HG03064 (cell line): ENCODE measurements around the gene MSI2.

Experiments
- ATAC-seq: cut with Tn5 transposase; IDR thresholded peaks from one replicate; pipeline ENCODE4 v1.9.1; 2021; ENCODE audit warnings: low read depth; ENCODE audit not compliant: unreplicated experiment

Gene MSI2

GRCh38 chr17:57513569-57513968, 257.2 kb downstream of the MSI2 start:
- no peak for ATAC-seq

DNA sequence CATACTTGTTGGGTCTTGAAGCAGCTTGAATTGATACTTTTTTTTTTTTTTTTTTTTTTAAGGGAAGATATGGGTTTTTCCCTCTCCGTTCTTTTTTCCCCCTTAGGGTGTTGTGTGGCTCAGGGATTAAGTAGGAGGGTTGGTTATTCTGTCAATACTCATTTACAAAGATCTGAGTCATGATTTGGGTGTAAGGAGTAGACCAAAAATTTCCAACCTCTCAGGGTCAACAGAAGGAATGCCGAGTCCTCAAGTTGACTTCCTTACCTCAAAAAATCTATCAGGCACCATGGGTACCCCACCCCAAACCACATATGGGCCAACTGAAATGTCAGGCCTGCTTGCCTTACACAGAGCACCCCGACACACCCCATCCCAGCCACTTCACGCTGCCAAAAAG, 258.3 kb downstream of the MSI2 start:
- no peak for ATAC-seq

- ATAC-seq = no peak
These were observed 259.4 kb downstream of the MSI2 start for GRCh38 chr17:57515662-57516211.

DNA sequence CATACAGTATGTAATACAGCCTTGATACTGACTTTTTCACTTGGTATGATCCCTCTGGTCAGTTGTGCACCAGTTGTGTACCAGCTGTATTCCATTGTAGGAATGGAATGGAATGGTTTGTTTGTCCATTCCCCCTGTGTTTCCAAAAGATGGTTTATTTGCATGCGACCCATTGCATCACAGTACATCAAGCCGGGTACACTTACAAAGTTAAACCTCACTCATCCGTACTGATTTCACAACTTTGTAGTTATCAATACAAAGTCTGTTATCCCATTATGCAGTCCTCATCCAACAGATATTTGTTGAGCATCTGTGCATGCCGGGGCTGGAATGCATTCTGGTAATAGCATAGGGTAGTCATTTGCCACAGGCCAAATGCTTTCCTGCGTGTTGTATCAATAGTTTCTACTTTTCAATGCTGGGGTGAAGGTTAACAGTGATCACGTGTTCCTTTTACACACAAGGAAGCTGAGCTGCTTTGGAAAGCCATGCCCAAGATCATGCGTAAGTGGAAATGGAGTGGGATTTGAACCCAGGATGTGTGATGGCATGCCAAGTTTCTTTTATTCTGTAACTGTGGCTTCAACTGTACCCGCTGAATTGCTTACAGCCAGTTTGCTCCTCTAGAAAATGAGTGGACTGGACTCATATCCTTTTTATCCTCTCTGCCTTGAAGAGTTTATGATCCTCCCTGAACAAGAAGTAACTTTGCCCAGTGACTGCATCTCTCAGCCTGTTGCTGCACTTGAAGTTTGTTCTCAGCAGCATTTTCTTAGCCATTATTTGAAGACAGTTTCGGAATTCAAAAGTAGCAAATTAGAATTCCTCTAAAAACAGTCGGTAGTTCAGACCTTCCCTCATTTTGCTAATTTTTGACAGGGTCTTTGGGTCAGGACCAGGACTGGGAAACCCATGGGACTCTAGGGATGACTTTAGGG, 260.2 kb downstream of the MSI2 start:
- no peak for ATAC-seq

GRCh38 chr17:57517273-57517631, 260.9 kb downstream of the MSI2 start:
- no peak for ATAC-seq

DNA sequence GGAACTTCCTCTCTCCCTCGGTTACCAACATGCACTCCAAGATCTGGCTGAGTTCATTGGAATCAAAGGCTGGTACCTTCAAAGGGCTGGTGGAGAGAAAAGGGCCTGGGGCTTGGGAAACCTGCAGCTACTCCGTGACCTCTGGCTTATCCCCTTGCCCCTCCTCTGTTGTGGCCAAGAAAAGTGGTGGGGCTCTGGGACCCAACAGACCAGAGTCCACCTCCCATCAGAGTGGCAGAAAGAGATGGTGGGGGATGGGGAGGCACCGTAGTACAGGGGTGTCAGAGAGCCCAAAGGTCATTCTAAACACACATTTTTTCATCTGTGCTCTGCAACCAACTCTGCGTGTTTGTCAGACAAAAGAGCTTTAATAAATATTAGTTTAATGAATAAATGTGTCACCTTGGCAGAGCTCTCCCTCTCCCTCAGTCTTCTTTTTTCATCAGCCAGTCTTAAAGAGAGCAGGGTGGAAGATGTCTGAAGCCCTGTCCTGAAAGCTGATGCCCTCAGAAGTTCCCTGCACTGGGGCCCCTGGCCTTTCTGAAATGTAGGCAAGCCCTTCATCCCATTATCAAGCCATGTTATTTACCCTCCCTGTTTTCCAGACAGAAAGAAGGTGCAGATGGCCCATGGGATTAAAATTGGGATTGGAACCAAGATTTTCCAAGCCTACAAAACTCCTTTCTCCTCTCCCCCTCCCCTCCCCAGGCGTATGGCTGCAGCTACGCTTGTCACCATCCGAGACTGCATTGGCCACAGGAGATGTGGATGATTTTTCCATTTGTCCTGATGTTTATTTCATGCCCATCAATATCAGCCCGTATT, 261.5 kb downstream of the MSI2 start:
- no peak for ATAC-seq

- ATAC-seq = no peak
These were observed 262.6 kb downstream of the MSI2 start for GRCh38 chr17:57518587-57519581.

DNA sequence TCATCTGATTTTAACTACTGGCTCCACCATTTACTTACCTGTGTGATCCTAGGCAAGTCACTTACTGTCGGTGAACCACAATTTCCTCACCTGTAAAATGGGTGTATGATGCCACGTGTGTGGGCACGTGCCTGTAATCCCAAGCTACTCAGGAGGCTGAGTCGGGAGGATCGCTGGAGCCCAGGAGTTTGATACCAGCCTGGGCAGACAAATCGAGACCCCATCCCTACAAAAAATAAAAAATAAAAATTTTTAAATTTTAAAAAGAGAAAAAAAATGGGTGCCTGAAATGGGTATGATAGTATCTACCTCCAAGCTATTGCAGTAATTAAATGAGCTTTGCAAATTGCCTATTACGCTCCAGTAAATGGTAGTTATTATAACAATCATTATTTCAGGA, 263.5 kb downstream of the MSI2 start:
- ATAC-seq = no peak

- no peak for ATAC-seq
These were observed 265.3 kb downstream of the MSI2 start for GRCh38 chr17:57521606-57522005.

DNA sequence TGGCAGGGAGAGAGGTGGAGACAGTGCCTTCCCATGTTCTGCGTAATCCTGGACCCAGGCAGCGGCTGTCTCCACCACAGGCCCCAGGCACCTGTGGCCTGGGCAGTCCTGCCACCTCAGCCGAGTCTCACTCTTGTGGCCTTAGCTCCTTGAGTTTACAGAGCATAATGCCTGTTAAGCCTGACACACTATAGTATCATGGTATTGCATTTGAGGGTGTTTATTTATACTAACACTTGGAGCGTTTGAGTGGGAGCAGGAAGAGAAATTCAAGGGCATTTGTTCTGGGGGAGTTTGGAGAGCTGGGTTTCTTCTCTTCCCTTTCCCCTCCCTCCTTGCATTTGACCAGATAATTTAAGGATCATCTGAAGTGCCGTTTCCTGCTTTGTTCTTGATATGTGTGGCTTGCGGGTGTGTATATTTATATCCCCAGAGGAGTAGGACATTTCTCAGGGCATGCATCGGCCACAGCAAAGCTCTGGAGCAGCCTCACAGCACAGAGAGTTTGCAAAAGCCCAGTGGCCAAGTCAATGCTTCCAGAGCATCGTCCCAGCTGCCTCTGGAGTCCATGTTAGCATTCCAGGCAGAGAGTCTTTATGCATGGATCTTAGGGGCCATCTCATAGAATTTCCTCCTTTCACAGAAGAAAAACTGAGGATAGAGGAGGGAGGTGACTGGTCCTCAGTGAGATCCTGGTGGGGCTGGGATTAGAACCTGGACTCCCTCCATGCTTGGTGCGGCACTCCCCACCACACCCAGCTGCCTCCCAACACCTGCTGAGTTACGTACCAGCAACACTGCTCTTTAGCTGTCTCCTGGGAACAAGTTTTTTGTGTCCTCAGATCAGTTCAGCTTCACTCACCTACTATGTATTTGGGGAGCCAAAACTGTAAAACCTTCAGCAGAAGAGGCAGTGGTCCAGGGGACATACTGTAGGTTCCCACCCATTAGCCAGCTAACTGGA, 266.0 kb downstream of the MSI2 start:
- no peak for ATAC-seq

GRCh38 chr17:57523926-57524632, 267.8 kb downstream of the MSI2 start:
- no peak for ATAC-seq

DNA sequence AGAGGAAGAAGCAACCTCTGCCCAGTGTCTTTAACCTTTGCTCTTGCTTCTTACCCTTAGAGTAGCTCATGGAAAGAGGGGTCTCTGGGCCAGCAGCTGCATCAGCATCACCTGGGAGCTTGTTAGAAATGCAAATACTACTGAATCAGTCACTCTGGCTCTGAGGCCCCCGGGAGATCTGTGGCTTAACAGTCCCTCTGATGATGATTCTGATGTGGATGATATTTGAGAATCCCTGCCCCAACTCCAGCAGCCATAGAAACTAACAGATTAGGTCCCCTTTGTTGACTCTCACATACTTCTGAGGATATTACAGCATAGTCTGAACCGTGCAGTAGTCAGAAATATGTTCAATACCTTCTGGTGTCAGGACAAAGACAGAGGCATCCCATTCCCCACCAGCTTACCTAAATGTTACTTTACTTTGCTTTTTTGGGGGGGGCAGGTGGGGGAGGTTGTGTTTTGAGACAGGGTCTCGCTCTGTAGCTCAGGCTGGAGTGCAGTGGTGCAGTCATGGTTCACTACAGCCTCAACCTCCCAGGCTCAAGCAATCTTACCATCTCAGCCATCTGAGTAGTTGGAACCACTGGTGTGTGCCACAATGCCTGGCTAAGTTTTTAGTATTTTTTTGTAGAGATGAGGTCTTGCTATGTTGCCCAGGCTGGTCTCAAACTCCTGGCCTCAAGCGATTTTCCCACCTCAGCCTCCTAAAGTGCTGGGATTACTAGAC, 268.7 kb downstream of the MSI2 start:
- no peak for ATAC-seq

GRCh38 chr17:57527221-57528057, 271.1 kb downstream of the MSI2 start:
- no peak for ATAC-seq

- no peak for ATAC-seq
These were observed 271.7 kb downstream of the MSI2 start for GRCh38 chr17:57528058-57528451.

DNA sequence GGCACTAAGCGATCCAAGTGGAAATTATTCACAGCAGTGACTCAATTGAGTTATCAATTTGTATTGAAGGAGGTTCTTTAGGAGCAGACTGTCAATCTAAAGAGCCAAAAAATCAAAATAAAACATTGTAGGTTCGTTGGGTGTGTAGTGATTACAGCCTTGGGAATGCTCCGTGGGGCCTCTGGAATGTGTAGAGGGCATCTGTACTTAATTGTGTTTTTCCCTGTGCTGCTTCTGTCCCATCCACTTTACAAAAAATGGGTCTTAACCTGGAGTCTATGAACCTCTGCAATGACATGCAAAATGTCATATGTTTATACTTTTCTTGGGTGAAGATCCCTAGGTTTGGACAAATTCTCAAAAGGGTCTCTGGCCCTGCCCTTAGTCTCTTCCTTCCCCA, 273.7 kb downstream of the MSI2 start:
- ATAC-seq = no peak

DNA sequence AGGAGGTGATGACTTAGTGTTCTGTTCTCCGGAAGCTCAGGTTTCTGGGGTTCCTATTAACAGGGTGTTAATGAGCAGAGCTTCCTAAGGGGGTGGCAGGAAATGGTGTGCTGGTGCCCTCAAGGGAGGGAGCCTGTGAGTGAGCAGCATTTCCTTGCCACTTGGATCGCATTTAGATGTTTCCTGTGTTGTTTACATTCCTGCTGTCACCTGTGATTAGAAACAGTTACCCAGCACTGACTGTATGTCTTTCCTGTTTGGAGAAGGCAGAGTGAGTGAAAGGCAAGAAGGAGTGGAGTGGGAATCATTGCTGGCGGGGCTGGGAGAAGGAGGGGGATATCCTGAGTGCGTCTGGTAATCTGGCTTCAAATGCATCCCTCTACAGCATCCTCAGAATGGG, 274.2 kb downstream of the MSI2 start:
- no peak for ATAC-seq

DNA sequence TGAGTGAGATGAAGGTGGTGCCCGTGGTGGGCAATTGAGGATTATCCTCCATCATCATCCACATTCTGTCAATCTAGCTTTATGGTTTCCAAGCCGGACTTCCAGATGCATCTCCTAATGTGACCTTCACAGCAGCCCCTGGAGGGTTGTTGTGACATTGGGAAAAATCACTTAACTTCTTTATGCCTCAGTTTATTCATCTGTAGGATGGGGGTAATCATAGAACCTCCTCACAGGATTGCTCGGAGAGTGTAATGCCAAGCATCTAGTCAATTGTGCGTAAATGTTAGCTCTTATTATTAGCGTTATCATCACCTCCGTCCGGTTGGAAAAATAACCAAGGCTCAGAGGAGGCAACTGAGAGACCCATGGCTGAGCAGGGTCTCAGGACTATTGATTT, 274.8 kb downstream of the MSI2 start:
- ATAC-seq = no peak
